OCI-LY1 (cell line): Measurements from ENCODE around the gene ATP6V0E1.
"Not testable (repeated sequence)": the region's sequence is repeated elsewhere in the genome, so short reads cannot be mapped to it uniquely, and the experiment has no call there.

Experiments
- H2AFZ ChIP-seq: fragments of 200-600 bp; sonication (generic), shearing (Covaris generic); 2 replicates; pipeline ENCODE4 v1.6.0; 2014; ENCODE audit warnings: antibody characterized with exemption, mild to moderate bottlenecking, low read length
- H3F3A ChIP-seq: fragments of 200-600 bp; sonication (generic), shearing (Covaris generic); 2 replicates; pipeline ENCODE4 v1.6.0; 2014; ENCODE audit warnings: mild to moderate bottlenecking, antibody characterized with exemption, low read length, moderate library complexity; ENCODE audit not compliant: insufficient read depth
- H3K27ac ChIP-seq: fragments of 200-600 bp; sonication (generic); 2 replicates; pipeline ENCODE4 v1.5.1; 2014; ENCODE audit warnings: low read length, mixed run types, mild to moderate bottlenecking, low read depth; ENCODE audit not compliant: poor library complexity, severe bottlenecking
- H3K27me3 ChIP-seq: fragments of 200-600 bp; sonication (generic); 2 replicates; pipeline ENCODE4 v1.6.0; 2014; ENCODE audit warnings: antibody characterized with exemption, mild to moderate bottlenecking, low read length, moderate library complexity; ENCODE audit not compliant: insufficient read depth
- H3K36me3 ChIP-seq: fragments of 200-600 bp; sonication (generic); 2 replicates; pipeline ENCODE4 v1.6.1; 2014; ENCODE audit warnings: mild to moderate bottlenecking, antibody characterized with exemption, low read length, moderate library complexity, mixed read lengths; ENCODE audit not compliant: insufficient read depth
- H3K4me1 ChIP-seq: fragments of 200-600 bp; sonication (generic); 2 replicates; pipeline ENCODE4 v1.5.1; 2014; ENCODE audit warnings: mild to moderate bottlenecking, low read length, moderate library complexity; ENCODE audit not compliant: insufficient read depth, severe bottlenecking
- H3K4me2 ChIP-seq: fragments of 200-600 bp; sonication (generic), shearing (Covaris generic); 2 replicates; pipeline ENCODE4 v1.6.1; 2014; ENCODE audit warnings: low read length
- H3K4me3 ChIP-seq: fragments of 200-600 bp; sonication (generic); 2 replicates; pipeline ENCODE4 v1.5.1; 2014; ENCODE audit warnings: low read length, low read depth, mild to moderate bottlenecking, mixed read lengths; ENCODE audit not compliant: poor library complexity, severe bottlenecking
- H3K79me2 ChIP-seq: fragments of 200-600 bp; shearing (Covaris generic); 2 replicates; pipeline ENCODE4 v1.6.1; 2016; ENCODE audit warnings: mixed run types, low read length, mixed read lengths; ENCODE audit not compliant: insufficient read depth
- H3K9ac ChIP-seq: fragments of 200-600 bp; sonication (generic), shearing (Covaris generic); 2 replicates; pipeline ENCODE4 v1.6.1; 2014; ENCODE audit warnings: mild to moderate bottlenecking, low read length, mixed read lengths
- H3K9me2 ChIP-seq: fragments of 200-600 bp; sonication (generic), shearing (Covaris generic); 2 replicates; pipeline ENCODE4 v1.6.1; 2014; ENCODE audit warnings: low read depth, mild to moderate bottlenecking, low read length, mixed read lengths
- H3K9me3 ChIP-seq: fragments of 200-600 bp; shearing (Covaris generic); 2 replicates; pipeline ENCODE4 v1.6.1; 2014; ENCODE audit warnings: low read length, mixed read lengths
- H4K20me1 ChIP-seq: fragments of 200-600 bp; sonication (generic), shearing (Covaris generic); 2 replicates; pipeline ENCODE4 v1.6.0; 2016; ENCODE audit warnings: mild to moderate bottlenecking, low read length; ENCODE audit not compliant: insufficient read depth
- EZH2 ChIP-seq: fragments of 200-600 bp; sonication (generic), shearing (Covaris generic); IDR thresholded peaks from 2 replicates; pipeline ENCODE4 v1.8.0; 2017; ENCODE audit warnings: borderline replicate concordance, mixed run types, mild to moderate bottlenecking, antibody characterized with exemption, low read length, moderate library complexity, mixed read lengths
- TF ChIP-seq, protein P1 (sequence below): fragments of 200-600 bp; sonication (generic), shearing (Covaris generic); IDR thresholded peaks from 2 replicates; pipeline ENCODE4 v1.5.1; 2017; ENCODE audit warnings: mild to moderate bottlenecking, antibody characterized with exemption, low read length, moderate library complexity, mixed read lengths

The ATP6V0E1 gene

DNA sequence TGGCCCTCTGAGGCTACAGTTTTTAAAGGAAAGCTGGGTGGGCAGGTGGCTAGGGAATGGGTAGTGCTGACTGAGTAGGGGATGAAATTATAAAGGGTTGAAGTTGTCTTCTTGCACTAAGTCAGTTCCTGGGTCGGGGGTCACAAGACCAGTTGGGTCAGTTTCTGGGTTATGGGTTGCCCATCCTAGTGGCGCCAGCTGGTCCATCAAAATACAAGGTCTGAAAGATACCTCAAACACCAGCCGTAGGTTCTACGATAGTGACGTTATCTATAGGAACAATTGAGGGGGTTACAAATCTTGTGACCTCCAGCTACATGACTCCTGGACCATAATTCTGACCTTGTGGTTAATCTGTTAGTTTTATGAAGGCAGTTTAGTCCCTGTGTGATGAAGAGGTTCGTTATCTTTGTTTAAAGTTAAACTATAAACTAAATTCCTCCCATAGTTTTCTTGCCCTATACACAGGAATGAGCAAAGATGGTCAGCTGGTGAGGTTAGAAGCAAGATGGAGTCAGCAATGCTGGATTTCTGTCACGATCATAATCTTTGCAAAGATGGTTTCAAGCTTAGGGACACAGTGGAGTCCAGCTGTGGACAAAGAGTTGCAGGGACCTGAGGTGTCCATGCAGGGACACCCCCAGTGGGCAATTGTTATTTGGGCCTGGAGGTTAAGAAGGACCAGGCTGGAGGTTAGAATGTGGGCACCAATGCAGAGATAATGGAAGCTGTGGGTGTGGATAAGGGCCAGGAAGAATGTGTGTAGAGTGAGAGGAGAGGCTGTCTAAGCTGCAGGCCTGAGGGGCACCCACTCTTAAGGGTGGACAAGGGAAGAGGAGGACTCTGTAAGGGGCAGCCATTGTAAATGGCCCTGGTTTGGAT is 58.6 kb downstream of the ATP6V0E1 start:
- H4K20me1 ChIP-seq, result no peaks in the 10 kb centered on the region
- no peaks in the 10 kb centered on the region for H3K79me2 ChIP-seq
- H3K9me3 ChIP-seq, result no peaks in the 10 kb centered on the region; the same call in 1 of the 2 replicates
- H3K36me3 ChIP-seq, result no peaks in the 10 kb centered on the region
- no peak overlapping the region for H3K4me3 ChIP-seq
- no peak overlapping the region for H3K4me2 ChIP-seq
- no peaks in the 10 kb centered on the region for H3K9me2 ChIP-seq
- H3K27ac ChIP-seq, result no peak overlapping the region
- no peaks in the 10 kb centered on the region for H3K27me3 ChIP-seq
- no peak for TF ChIP-seq EZH2
- TF ChIP-seq, protein P1, sequence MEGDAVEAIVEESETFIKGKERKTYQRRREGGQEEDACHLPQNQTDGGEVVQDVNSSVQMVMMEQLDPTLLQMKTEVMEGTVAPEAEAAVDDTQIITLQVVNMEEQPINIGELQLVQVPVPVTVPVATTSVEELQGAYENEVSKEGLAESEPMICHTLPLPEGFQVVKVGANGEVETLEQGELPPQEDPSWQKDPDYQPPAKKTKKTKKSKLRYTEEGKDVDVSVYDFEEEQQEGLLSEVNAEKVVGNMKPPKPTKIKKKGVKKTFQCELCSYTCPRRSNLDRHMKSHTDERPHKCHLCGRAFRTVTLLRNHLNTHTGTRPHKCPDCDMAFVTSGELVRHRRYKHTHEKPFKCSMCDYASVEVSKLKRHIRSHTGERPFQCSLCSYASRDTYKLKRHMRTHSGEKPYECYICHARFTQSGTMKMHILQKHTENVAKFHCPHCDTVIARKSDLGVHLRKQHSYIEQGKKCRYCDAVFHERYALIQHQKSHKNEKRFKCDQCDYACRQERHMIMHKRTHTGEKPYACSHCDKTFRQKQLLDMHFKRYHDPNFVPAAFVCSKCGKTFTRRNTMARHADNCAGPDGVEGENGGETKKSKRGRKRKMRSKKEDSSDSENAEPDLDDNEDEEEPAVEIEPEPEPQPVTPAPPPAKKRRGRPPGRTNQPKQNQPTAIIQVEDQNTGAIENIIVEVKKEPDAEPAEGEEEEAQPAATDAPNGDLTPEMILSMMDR, result no peak
- no peaks in the 10 kb centered on the region for H3F3A ChIP-seq
- no peak overlapping the region for H3K9ac ChIP-seq
- H2AFZ ChIP-seq, result no peak overlapping the region
- H3K4me1 ChIP-seq, result no peaks in the 10 kb centered on the region

DNA sequence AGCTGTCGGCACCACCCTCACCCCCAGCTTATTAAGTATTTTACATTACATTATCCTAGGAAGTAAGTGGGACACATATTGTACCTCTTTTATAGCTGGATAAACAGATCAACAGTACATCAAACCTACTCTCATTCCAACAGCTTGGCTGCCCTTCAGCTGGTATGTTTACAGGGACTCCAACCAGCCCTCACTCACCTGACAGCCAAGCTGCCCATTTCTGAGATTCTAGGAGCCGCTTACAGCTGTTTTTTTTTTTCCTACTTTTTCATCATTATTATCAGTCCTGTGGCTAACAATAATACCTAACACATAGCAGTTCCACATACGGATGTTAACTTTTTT is 59.2 kb downstream of the ATP6V0E1 start:
- H3K9me3 ChIP-seq, result no peaks in the 10 kb centered on the region; the same call in 1 of the 2 replicates
- H3K9me2 ChIP-seq, result no peaks in the 10 kb centered on the region
- no peak overlapping the region for H3K4me2 ChIP-seq
- H3K9ac ChIP-seq, result no peak overlapping the region
- no peaks in the 10 kb centered on the region for H3K27me3 ChIP-seq
- H3K4me1 ChIP-seq, result no peaks in the 10 kb centered on the region
- no peaks in the 10 kb centered on the region for H3K36me3 ChIP-seq
- H3K79me2 ChIP-seq, result no peaks in the 10 kb centered on the region
- H3F3A ChIP-seq, result no peaks in the 10 kb centered on the region
- no peak overlapping the region for H3K27ac ChIP-seq
- TF ChIP-seq EZH2, result no peak
- TF ChIP-seq, protein P1, result no peak
- H2AFZ ChIP-seq, result no peak overlapping the region
- H3K4me3 ChIP-seq, result no peak overlapping the region
- H4K20me1 ChIP-seq, result no peaks in the 10 kb centered on the region

DNA sequence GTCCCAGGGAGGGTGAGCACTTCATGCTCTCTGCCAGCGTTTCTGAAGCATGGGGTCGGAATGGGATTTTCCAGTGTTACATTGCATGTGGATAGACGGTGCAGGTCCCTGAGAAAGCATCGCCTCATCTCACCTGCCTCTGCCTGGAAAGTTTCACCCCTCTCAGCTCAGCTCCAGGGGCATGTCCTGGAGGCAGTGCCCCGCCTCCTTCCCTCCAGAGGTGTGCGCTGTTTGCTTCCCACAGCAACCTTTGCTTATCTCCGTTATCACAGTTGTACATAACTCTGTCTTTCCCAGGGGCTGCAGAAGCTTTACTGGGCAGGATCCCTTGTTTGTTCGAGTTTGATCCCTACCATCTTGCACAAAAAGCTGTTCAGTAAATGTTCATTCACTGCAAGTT is 61.9 kb downstream of the ATP6V0E1 start:
- Histone ChIP-seq H4K20me1 (no peaks in the 10 kb centered on the region), H3K27me3 (no peaks in the 10 kb centered on the region), H3K27ac (no peak overlapping the region), H3K4me2 (no peak overlapping the region), H3K4me3 (no peak overlapping the region), H3F3A (no peaks in the 10 kb centered on the region), H3K9me3 (no peaks in the 10 kb centered on the region; the same call in 1 of the 2 replicates), H3K9ac (no peak overlapping the region), H3K4me1 (no peaks in the 10 kb centered on the region), H2AFZ (no peak overlapping the region), H3K36me3 (no peaks in the 10 kb centered on the region), H3K9me2 (no peaks in the 10 kb centered on the region), H3K79me2 (no peaks in the 10 kb centered on the region)
- TF ChIP-seq, protein P1, result no peak
- no peak for TF ChIP-seq EZH2

DNA sequence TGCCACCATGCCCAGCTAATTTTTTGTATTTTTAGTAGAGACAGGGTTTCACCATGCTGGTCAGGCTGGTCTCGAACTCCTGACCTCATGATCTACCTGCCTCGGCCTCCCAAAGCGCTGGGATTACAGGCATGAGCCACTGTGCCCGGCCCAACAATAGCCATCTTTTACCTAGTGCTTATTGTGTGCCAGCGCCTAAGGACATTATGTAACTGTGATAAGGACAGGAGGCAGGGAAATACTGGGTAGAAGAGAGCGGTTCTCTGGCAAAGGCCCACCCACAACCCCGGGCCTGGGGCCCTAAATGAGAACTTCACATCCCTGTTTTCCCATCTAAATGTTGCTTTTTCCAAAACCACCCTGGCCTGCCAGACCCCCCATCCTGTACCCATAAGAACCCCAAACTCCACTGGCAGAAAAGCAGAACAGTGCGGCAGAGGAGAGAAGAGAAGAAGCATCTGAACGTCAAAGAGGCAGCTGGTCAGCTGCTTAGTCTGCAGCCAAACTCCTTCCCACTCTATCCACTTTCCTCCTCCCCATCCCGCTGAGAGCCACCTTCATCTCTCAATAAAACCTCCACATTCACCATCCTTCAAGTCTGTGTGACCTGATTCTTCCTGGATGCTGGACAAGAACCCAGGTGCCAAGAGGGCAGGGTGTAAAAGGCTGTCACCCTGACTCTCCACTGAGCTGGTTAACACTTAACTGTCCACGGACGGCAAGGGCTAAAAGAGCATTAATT is 63.7 kb downstream of the ATP6V0E1 start:
- H3K4me2 ChIP-seq, H3K4me3 ChIP-seq, H2AFZ ChIP-seq, H3K27ac ChIP-seq, H3F3A ChIP-seq, H4K20me1 ChIP-seq, H3K9me2 ChIP-seq, H3K4me1 ChIP-seq, H3K36me3 ChIP-seq, H3K9ac ChIP-seq, H3K9me3 ChIP-seq, H3K27me3 ChIP-seq, H3K79me2 ChIP-seq: not testable (repeated sequence)
